HEK293 (cell line): ENCODE data around the gene GNB1L.

Source experiments
- KLF10 ChIP-seq: fragments of 450-650 bp; IDR thresholded peaks from 2 replicates; pipeline ENCODE4 v1.5.1; 2018; ENCODE audit warnings: missing biosample characterization, mild to moderate bottlenecking, missing genetic modification characterization
- OSR2 ChIP-seq: fragments of 450-650 bp; formaldehyde crosslinking; IDR thresholded peaks from 2 replicates; pipeline ENCODE4 v1.5.1; 2016; ENCODE audit warnings: missing biosample characterization, missing genetic modification characterization
- SP3 ChIP-seq: fragments of 450-650 bp; formaldehyde crosslinking; IDR thresholded peaks from 2 replicates; pipeline ENCODE4 v1.5.1; 2016; ENCODE audit warnings: missing biosample characterization, missing genetic modification characterization
- ZBTB1 ChIP-seq: fragments of 450-650 bp; formaldehyde crosslinking; IDR thresholded peaks from 2 replicates; pipeline ENCODE4 v1.5.1; 2016; ENCODE audit warnings: missing biosample characterization, missing genetic modification characterization
- ZBTB20 ChIP-seq: fragments of 450-650 bp; formaldehyde crosslinking; IDR thresholded peaks from 2 replicates; pipeline ENCODE4 v1.5.1; 2016; ENCODE audit warnings: missing biosample characterization, missing genetic modification characterization
- ZBTB8A ChIP-seq: fragments of 450-650 bp; formaldehyde crosslinking; IDR thresholded peaks from 2 replicates; pipeline ENCODE4 v1.5.1; 2016; ENCODE audit warnings: missing biosample characterization, missing genetic modification characterization
- ZFHX2 ChIP-seq: fragments of 450-650 bp; formaldehyde crosslinking; conservative IDR thresholded peaks from 2 replicates; pipeline ENCODE4 v1.5.1; 2016; ENCODE audit warnings: missing biosample characterization, missing genetic modification characterization
- ZNF140 ChIP-seq: fragments of 450-650 bp; formaldehyde crosslinking; IDR thresholded peaks from 2 replicates; pipeline ENCODE4 v1.5.1; 2016; ENCODE audit warnings: missing biosample characterization, missing genetic modification characterization
- ZNF157 ChIP-seq: fragments of 450-650 bp; formaldehyde crosslinking; IDR thresholded peaks from 2 replicates; pipeline ENCODE4 v1.5.1; 2016; ENCODE audit warnings: missing biosample characterization, missing genetic modification characterization
- ZNF174 ChIP-seq: fragments of 450-650 bp; formaldehyde crosslinking; IDR thresholded peaks from 2 replicates; pipeline ENCODE4 v1.5.0; 2017; ENCODE audit warnings: missing biosample characterization, mild to moderate bottlenecking, missing genetic modification characterization
- ZNF24 ChIP-seq: fragments of 450-650 bp; formaldehyde crosslinking; IDR thresholded peaks from 2 replicates; pipeline ENCODE4 v1.5.1; 2016; ENCODE audit warnings: missing biosample characterization, missing genetic modification characterization
- ZNF302 ChIP-seq: fragments of 450-650 bp; formaldehyde crosslinking; IDR thresholded peaks from 2 replicates; pipeline ENCODE4 v1.5.1; 2016; ENCODE audit warnings: missing biosample characterization, missing genetic modification characterization, low read depth
- ZNF354C ChIP-seq: fragments of 450-650 bp; formaldehyde crosslinking; IDR thresholded peaks from 2 replicates; pipeline ENCODE4 v1.5.1; 2016; ENCODE audit warnings: missing biosample characterization, missing genetic modification characterization, low read depth, borderline replicate concordance
- ZNF366 ChIP-seq: fragments of 450-650 bp; formaldehyde crosslinking; conservative IDR thresholded peaks from 2 replicates; pipeline ENCODE4 v1.5.1; 2016; ENCODE audit warnings: missing biosample characterization, missing genetic modification characterization
- ZNF426 ChIP-seq: fragments of 450-650 bp; formaldehyde crosslinking; IDR thresholded peaks from 2 replicates; pipeline ENCODE4 v1.5.1; 2017; ENCODE audit warnings: missing biosample characterization, missing genetic modification characterization, mild to moderate bottlenecking, inconsistent platforms, moderate library complexity
- ZNF433 ChIP-seq: fragments of 450-650 bp; formaldehyde crosslinking; IDR thresholded peaks from 2 replicates; pipeline ENCODE4 v1.5.1; 2016; ENCODE audit warnings: missing biosample characterization, missing genetic modification characterization, low read depth
- ZNF549 ChIP-seq: fragments of 450-650 bp; IDR thresholded peaks from 2 replicates; pipeline ENCODE4 v1.5.1; 2018; ENCODE audit warnings: missing biosample characterization, missing genetic modification characterization, mild to moderate bottlenecking, inconsistent platforms, moderate library complexity
- ZNF555 ChIP-seq: fragments of 450-650 bp; formaldehyde crosslinking; conservative IDR thresholded peaks from 2 replicates; pipeline ENCODE4 v1.5.1; 2017; ENCODE audit warnings: missing biosample characterization, mild to moderate bottlenecking, missing genetic modification characterization, inconsistent platforms
- ZNF561 ChIP-seq: fragments of 450-650 bp; IDR thresholded peaks from 2 replicates; pipeline ENCODE4 v1.5.1; 2018; ENCODE audit warnings: missing biosample characterization, missing genetic modification characterization, borderline replicate concordance
- ZNF571 ChIP-seq: fragments of 450-650 bp; formaldehyde crosslinking; IDR thresholded peaks from 2 replicates; pipeline ENCODE4 v1.5.0; 2017; ENCODE audit warnings: missing biosample characterization, missing genetic modification characterization
- ZNF585B ChIP-seq: fragments of 450-650 bp; formaldehyde crosslinking; IDR thresholded peaks from 2 replicates; pipeline ENCODE4 v1.5.1; 2016; ENCODE audit warnings: missing biosample characterization, missing genetic modification characterization
- ZNF596 ChIP-seq: fragments of 450-650 bp; IDR thresholded peaks from 2 replicates; pipeline ENCODE4 v1.5.0; 2018; ENCODE audit warnings: missing biosample characterization, mild to moderate bottlenecking, missing genetic modification characterization, moderate library complexity
- ZNF629 ChIP-seq: fragments of 450-650 bp; formaldehyde crosslinking; IDR thresholded peaks from 2 replicates; pipeline ENCODE4 v1.5.1; 2017; ENCODE audit warnings: missing biosample characterization, missing genetic modification characterization
- ZNF654 ChIP-seq: fragments of 450-650 bp; formaldehyde crosslinking; IDR thresholded peaks from 2 replicates; pipeline ENCODE4 v1.5.1; 2016; ENCODE audit warnings: low read depth, missing biosample characterization, missing genetic modification characterization
- ZNF658 ChIP-seq: fragments of 450-650 bp; formaldehyde crosslinking; IDR thresholded peaks from 2 replicates; pipeline ENCODE4; 2016; ENCODE audit warnings: missing biosample characterization, missing genetic modification characterization
- ZNF660 ChIP-seq: fragments of 450-650 bp; IDR thresholded peaks from 2 replicates; pipeline ENCODE4 v1.5.1; 2018; ENCODE audit warnings: missing biosample characterization, mild to moderate bottlenecking, missing genetic modification characterization
- ZNF76 ChIP-seq: fragments of 450-650 bp; formaldehyde crosslinking; IDR thresholded peaks from 2 replicates; pipeline ENCODE4; 2016; ENCODE audit warnings: low read depth, missing biosample characterization, missing genetic modification characterization, borderline replicate concordance
- ZNF792 ChIP-seq: fragments of 450-650 bp; formaldehyde crosslinking; IDR thresholded peaks from 2 replicates; pipeline ENCODE4 v1.5.1; 2016; ENCODE audit warnings: missing biosample characterization, missing genetic modification characterization
- ZXDB ChIP-seq: fragments of 450-650 bp; formaldehyde crosslinking; IDR thresholded peaks from 2 replicates; pipeline ENCODE4 v1.5.1; 2016; ENCODE audit warnings: missing biosample characterization, missing genetic modification characterization
- TF ChIP-seq, protein P1 (sequence below): fragments of 450-650 bp; IDR thresholded peaks from 2 replicates; pipeline ENCODE4 v1.5.1; 2018; ENCODE audit warnings: missing biosample characterization, mild to moderate bottlenecking, missing genetic modification characterization
- TF ChIP-seq, protein P2 (sequence below): fragments of 450-650 bp; formaldehyde crosslinking; IDR thresholded peaks from 2 replicates; pipeline ENCODE4 v1.5.1; 2016; ENCODE audit warnings: missing biosample characterization, missing genetic modification characterization
- TF ChIP-seq, protein P3 (sequence below): fragments of 450-650 bp; formaldehyde crosslinking; IDR thresholded peaks from 2 replicates; pipeline ENCODE4 v1.5.1; 2016; ENCODE audit warnings: missing biosample characterization, missing genetic modification characterization
- TF ChIP-seq, protein P4 (sequence below): fragments of 450-650 bp; formaldehyde crosslinking; IDR thresholded peaks from 2 replicates; pipeline ENCODE4 v1.5.1; 2016; ENCODE audit warnings: missing biosample characterization, missing genetic modification characterization
- TF ChIP-seq, protein P5 (sequence below): fragments of 450-650 bp; formaldehyde crosslinking; IDR thresholded peaks from 2 replicates; pipeline ENCODE4 v1.5.1; 2017; ENCODE audit warnings: missing biosample characterization, missing genetic modification characterization

GNB1L gene

DNA sequence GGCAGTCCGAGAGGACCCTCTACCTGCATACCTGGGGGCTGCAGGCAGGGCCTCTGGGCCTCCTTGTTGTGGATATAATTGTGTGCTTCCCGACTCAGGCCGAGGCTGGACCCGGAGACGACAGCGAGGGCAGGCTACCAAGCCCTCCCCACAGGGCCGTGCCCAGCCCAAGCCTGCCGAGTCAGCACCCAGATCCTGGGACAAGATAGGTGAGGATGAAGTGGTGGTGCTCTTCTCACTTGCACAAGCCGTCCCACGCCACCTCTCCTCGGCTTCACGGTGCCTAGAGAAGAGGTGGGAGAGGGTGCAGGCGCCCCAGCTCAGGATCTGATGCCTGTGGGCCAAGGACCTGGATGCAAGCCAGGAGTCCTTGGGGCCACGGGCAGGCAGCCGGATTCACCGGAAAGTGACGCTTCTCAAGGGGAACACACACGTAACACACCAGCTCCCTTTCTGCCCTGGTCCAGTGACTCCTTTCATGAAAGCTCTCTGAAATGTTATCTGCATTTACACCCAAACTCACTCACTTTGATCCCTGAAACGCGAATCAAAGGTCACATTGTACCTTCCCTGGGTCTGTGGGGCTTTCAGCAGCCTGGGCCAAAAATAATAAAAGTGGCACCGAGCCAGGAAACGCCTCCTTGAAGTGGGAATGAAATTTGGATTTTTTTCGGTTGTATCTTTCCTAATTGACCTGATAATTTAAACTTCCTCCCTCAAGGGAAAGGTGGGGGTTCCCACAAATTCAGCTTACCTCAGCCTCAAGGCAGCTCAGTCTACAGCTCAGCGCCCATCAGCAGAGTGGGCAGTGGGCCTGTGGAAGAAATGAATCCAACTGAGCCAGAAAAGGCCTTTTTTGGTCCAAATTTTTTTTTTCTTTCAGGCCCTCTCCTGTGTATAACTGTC, 1.1 kb upstream of the GNB1L start (continued):
- TF ChIP-seq ZNF596 (tag by site-specific recombination) (0 out of 2 replicates have a peak, but pooled peaks have one; percentile 5), ZNF660 (tag by site-specific recombination) (peak; percentile 73), ZNF354C (tag by site-specific recombination) (no peak), ZNF629 (peak; percentile 91), ZBTB1 (no peak), ZNF654 (tag by site-specific recombination) (no peak), ZNF302 (tag by site-specific recombination) (no peak), ZNF585B (tag by site-specific recombination) (no peak), ZNF76 (tag by site-specific recombination) (0 out of 2 replicates have a peak, but pooled peaks have one; percentile 44), KLF10 (0 out of 2 replicates have a peak, but pooled peaks have one; percentile 57), ZNF658 (tag by site-specific recombination) (no peak), ZBTB8A (0 out of 2 replicates have a peak, but pooled peaks have one; percentile 5), ZNF140 (tag by site-specific recombination) (no peak), ZFHX2 (peak; percentile 89), ZNF571 (tag by site-specific recombination) (no peak), ZNF157 (tag by site-specific recombination) (no peak), ZXDB (peak; percentile 67; the same call in 1 of the 2 replicates), SP3 (peak; percentile 34; the same call in 1 of the 2 replicates), ZNF174 (no peak), ZNF426 (tag by site-specific recombination) (no peak), OSR2 (tag by site-specific recombination) (0 out of 2 replicates have a peak, but pooled peaks have one; percentile 11), ZNF555 (tag by site-specific recombination) (no peak), ZNF433 (tag by site-specific recombination) (no peak), ZNF561 (peak; percentile 54; the same call in 1 of the 2 replicates), ZNF24 (tag by site-specific recombination) (0 out of 2 replicates have a peak, but pooled peaks have one; percentile 29), ZNF549 (no peak), ZNF366 (tag by site-specific recombination) (no peak; the same call in 1 of the 2 replicates), ZNF792 (tag by site-specific recombination) (no peak), ZBTB20 (tag by site-specific recombination) (no peak)
- TF ChIP-seq, protein P1, sequence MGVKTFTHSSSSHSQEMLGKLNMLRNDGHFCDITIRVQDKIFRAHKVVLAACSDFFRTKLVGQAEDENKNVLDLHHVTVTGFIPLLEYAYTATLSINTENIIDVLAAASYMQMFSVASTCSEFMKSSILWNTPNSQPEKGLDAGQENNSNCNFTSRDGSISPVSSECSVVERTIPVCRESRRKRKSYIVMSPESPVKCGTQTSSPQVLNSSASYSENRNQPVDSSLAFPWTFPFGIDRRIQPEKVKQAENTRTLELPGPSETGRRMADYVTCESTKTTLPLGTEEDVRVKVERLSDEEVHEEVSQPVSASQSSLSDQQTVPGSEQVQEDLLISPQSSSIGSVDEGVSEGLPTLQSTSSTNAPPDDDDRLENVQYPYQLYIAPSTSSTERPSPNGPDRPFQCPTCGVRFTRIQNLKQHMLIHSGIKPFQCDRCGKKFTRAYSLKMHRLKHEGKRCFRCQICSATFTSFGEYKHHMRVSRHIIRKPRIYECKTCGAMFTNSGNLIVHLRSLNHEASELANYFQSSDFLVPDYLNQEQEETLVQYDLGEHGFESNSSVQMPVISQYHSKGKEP (tag by site-specific recombination), result no peak
- TF ChIP-seq, protein P2, sequence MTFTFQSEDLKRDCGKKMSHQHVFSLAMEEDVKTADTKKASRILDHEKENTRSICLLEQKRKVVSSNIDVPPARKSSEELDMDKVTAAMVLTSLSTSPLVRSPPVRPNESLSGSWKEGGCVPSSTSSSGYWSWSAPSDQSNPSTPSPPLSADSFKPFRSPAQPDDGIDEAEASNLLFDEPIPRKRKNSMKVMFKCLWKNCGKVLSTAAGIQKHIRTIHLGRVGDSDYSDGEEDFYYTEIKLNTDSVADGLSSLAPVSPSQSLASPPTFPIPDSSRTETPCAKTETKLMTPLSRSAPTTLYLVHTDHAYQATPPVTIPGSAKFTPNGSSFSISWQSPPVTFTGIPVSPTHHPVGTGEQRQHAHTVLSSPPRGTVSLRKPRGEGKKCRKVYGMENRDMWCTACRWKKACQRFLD (tag by site-specific recombination), result no peak
- TF ChIP-seq, protein P3, sequence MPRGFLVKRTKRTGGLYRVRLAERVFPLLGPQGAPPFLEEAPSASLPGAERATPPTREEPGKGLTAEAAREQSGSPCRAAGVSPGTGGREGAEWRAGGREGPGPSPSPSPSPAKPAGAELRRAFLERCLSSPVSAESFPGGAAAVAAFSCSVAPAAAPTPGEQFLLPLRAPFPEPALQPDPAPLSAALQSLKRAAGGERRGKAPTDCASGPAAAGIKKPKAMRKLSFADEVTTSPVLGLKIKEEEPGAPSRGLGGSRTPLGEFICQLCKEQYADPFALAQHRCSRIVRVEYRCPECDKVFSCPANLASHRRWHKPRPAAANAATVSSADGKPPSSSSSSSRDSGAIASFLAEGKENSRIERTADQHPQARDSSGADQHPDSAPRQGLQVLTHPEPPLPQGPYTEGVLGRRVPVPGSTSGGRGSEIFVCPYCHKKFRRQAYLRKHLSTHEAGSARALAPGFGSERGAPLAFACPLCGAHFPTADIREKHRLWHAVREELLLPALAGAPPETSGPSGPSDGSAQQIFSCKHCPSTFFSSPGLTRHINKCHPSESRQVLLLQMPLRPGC, result no peak
- TF ChIP-seq, protein P4, sequence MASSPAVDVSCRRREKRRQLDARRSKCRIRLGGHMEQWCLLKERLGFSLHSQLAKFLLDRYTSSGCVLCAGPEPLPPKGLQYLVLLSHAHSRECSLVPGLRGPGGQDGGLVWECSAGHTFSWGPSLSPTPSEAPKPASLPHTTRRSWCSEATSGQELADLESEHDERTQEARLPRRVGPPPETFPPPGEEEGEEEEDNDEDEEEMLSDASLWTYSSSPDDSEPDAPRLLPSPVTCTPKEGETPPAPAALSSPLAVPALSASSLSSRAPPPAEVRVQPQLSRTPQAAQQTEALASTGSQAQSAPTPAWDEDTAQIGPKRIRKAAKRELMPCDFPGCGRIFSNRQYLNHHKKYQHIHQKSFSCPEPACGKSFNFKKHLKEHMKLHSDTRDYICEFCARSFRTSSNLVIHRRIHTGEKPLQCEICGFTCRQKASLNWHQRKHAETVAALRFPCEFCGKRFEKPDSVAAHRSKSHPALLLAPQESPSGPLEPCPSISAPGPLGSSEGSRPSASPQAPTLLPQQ, result peak; percentile 27; the same call in 1 of the 2 replicates
- TF ChIP-seq, protein P5, sequence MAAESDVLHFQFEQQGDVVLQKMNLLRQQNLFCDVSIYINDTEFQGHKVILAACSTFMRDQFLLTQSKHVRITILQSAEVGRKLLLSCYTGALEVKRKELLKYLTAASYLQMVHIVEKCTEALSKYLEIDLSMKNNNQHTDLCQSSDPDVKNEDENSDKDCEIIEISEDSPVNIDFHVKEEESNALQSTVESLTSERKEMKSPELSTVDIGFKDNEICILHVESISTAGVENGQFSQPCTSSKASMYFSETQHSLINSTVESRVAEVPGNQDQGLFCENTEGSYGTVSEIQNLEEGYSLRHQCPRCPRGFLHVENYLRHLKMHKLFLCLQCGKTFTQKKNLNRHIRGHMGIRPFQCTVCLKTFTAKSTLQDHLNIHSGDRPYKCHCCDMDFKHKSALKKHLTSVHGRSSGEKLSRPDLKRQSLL (tag by site-specific recombination), result no peak
